HL-60 (cell line): ENCODE results near the gene PRKCE.

Experiments
- DNase-seq, 2 experiments: peaks; one replicate each; pipeline ENCODE4 v3.0.0-alpha.2; 2010 to 2020; ENCODE audit warnings: low read depth in 1 of 2, low spot score in 1 of 2
- H3K27ac ChIP-seq: fragments of 250-450 bp; sonication (Bioruptor Pico); replicated peaks from 2 replicates; pipeline ENCODE4 v1.5.1; 2020; ENCODE audit warnings: mild to moderate bottlenecking, moderate library complexity
- H3K27me3 ChIP-seq: fragments of 250-450 bp; sonication (Bioruptor Pico); 2 replicates; pipeline ENCODE4 v1.5.1; 2021; ENCODE audit warnings: mild to moderate bottlenecking, moderate library complexity; ENCODE audit not compliant: insufficient read depth, poor library complexity, severe bottlenecking
- H3K4me3 ChIP-seq: replicated peaks from 2 replicates; pipeline ENCODE4 v1.5.1; 2011; ENCODE audit warnings: mild to moderate bottlenecking, control low read depth, low read length; ENCODE audit not compliant: insufficient read depth
- CTCF ChIP-seq: IDR thresholded peaks from one replicate; pipeline ENCODE4 v1.5.1; 2011; ENCODE audit warnings: low read length, control low read depth, inconsistent platforms; ENCODE audit not compliant: insufficient read depth
- GABPA ChIP-seq: IDR thresholded peaks from 2 replicates; pipeline ENCODE4 v1.6.1; 2012; ENCODE audit warnings: low read depth
- POLR2AphosphoS5 ChIP-seq: IDR thresholded peaks from 2 replicates; pipeline ENCODE4 v1.6.1; 2012; ENCODE audit warnings: low read depth
- SPI1 ChIP-seq: IDR thresholded peaks from 2 replicates; pipeline ENCODE4 v1.6.1; 2012; ENCODE audit warnings: low read depth, mild to moderate bottlenecking, borderline replicate concordance
- TF ChIP-seq, protein P1 (sequence below): IDR thresholded peaks from 2 replicates; pipeline ENCODE4 v1.6.1; 2012; ENCODE audit warnings: low read depth; ENCODE audit not compliant: insufficient replicate concordance

Gene PRKCE

DNA sequence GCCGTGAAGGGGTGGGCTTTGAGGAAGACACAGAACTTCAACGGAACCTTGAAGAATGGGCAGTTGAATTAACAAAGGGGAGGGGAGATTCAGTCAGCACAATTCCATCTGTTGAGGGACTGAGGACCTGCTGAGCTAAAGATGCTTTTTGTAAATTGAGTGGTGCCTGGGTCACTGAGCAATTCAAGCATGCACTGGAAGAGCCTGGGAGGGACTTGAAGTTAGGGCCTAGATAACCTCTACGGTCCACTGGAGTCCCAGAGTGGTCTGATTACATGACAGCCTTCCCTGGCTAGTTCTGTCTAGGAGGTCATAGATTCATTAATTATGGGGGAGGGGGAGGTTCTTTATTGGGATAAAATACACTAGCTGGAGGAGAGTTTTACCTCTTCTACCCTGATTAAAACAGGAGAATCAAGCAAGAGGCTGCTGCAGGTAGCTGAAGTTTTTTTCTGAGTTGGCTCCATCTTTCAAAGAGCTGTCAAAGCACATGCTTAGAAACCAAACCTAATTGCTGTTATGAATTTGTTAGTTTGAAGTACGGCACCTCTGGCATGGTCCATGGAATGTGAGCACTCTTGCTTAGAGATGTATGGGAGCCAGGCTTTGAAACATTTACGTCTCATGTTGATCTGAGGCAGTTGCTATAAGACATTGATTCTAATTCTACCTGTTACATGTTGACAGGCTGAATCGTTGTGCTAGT is 290.2 kb downstream of the PRKCE start:
- no peak for DNase-seq
- H3K27ac ChIP-seq: no peak overlapping the region
- no peak for TF ChIP-seq SPI1
- TF ChIP-seq, protein P1, sequence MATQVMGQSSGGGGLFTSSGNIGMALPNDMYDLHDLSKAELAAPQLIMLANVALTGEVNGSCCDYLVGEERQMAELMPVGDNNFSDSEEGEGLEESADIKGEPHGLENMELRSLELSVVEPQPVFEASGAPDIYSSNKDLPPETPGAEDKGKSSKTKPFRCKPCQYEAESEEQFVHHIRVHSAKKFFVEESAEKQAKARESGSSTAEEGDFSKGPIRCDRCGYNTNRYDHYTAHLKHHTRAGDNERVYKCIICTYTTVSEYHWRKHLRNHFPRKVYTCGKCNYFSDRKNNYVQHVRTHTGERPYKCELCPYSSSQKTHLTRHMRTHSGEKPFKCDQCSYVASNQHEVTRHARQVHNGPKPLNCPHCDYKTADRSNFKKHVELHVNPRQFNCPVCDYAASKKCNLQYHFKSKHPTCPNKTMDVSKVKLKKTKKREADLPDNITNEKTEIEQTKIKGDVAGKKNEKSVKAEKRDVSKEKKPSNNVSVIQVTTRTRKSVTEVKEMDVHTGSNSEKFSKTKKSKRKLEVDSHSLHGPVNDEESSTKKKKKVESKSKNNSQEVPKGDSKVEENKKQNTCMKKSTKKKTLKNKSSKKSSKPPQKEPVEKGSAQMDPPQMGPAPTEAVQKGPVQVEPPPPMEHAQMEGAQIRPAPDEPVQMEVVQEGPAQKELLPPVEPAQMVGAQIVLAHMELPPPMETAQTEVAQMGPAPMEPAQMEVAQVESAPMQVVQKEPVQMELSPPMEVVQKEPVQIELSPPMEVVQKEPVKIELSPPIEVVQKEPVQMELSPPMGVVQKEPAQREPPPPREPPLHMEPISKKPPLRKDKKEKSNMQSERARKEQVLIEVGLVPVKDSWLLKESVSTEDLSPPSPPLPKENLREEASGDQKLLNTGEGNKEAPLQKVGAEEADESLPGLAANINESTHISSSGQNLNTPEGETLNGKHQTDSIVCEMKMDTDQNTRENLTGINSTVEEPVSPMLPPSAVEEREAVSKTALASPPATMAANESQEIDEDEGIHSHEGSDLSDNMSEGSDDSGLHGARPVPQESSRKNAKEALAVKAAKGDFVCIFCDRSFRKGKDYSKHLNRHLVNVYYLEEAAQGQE: no peak
- TF ChIP-seq POLR2AphosphoS5: no peak
- TF ChIP-seq GABPA: no peak
- no peak for TF ChIP-seq CTCF
- H3K4me3 ChIP-seq: no peak overlapping the region
- H3K27me3 ChIP-seq: no peaks in the 10 kb centered on the region

DNA sequence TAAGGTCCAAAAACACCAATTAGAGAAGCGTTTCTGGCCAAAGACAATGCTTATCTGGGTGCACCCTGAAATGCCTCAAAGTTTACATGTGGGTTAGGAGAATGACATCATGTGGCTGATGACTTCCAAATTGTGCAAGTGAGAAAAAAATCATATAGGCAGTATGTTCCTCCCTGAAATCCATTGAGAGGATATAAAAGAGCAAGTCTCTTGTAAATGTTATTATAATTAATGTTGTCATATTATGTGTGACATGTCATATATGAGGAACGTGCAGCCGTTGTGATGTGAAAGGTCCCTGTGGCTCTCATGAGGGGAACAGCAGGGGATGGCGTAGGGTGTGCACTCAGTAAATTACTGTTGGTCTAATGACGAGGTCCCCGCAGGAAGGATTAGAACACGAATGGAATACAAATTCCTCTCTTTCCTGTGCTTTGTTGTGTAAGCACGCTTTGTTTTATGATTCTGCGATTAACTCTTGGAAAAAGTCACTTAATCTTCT is 290.8 kb downstream of the PRKCE start:
- H3K4me3 ChIP-seq: no peak overlapping the region
- no peak for TF ChIP-seq CTCF
- TF ChIP-seq, protein P1: no peak
- TF ChIP-seq SPI1: no peak
- TF ChIP-seq POLR2AphosphoS5: no peak
- no peak for TF ChIP-seq GABPA
- no peak overlapping the region for H3K27ac ChIP-seq
- no peak for DNase-seq
- no peaks in the 10 kb centered on the region for H3K27me3 ChIP-seq

DNA sequence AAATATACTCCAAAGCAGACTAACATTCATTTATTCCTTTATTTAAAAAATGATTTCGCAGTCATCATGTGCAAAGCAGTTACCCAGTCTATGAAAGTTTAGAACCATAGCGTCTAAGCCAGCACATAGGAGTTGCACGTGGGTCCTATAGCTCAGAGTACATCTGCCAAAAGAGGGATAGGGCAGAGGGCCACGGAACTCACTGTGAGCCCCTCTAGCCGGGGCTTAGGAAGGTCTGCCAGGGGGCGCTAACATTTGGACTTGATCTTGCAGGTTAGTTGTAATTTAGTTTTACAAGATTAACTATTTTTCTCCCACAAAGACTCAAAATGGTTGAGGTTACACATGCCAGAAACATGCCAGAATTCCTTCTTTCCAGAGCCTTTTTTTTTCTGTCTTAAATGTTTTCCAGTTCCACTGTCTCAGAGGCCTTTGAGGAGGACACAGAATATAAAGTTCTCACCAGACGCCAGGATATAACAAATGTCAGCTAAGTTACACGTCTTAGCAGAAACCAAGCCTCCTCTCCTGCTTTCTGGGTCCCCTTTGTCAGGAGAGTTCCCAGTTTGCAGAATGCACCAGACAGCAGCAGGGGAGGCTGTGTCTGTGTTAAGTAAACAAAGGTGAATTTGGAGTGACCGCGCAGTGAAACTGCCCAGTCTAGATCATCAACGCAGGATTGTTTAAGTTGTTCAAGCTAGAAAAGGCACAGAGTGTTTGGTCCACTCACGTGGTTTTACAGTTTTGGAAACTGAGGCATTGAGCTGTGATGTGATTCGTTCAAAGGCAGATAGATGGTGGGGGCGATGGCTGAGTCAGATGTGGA is 292.0 kb downstream of the PRKCE start:
- Histone ChIP-seq H3K27ac (no peak overlapping the region), H3K4me3 (no peak overlapping the region), H3K27me3 (no peaks in the 10 kb centered on the region)
- DNase-seq: no peak
- TF ChIP-seq, protein P1: no peak
